GM12878 (cell line): ENCODE results near the gene RECQL5. TPM values are rescaled to one million over a fixed set of nuclear protein-coding genes. Genes with fewer than 3 reads are reported as not detected.

ENCODE experiments used
- ATF7 ChIP-seq: fragments of 450-650 bp; IDR thresholded peaks from 2 replicates; pipeline ENCODE4 v1.6.1; 2016; ENCODE audit warnings: low read depth, mild to moderate bottlenecking
- BACH1 ChIP-seq: fragments of 450-650 bp; IDR thresholded peaks from 2 replicates; pipeline ENCODE4 v1.6.1; 2017; ENCODE audit warnings: mild to moderate bottlenecking, borderline replicate concordance
- BCLAF1 ChIP-seq: fragments of 450-650 bp; IDR thresholded peaks from 2 replicates; pipeline ENCODE4 v1.6.1; 2017; ENCODE audit warnings: antibody characterized with exemption, mild to moderate bottlenecking, moderate library complexity
- CBFB ChIP-seq: IDR thresholded peaks from 2 replicates; pipeline ENCODE4 v1.6.1; 2016; ENCODE audit warnings: antibody characterized with exemption, low read depth
- DPF2 ChIP-seq: fragments of 450-650 bp; IDR thresholded peaks from 2 replicates; pipeline ENCODE4 v1.6.1; 2017; ENCODE audit warnings: mild to moderate bottlenecking
- FOXM1 ChIP-seq: IDR thresholded peaks from 2 replicates; pipeline ENCODE4 v1.6.1; 2012; ENCODE audit warnings: low read depth, mild to moderate bottlenecking, inconsistent platforms, low read length, moderate library complexity
- HCFC1 ChIP-seq: fragments of 150-350 bp; IDR thresholded peaks from 2 replicates; pipeline ENCODE4 v1.6.1; 2014; ENCODE audit warnings: low read length
- IRF3 ChIP-seq: fragments of 450-650 bp; IDR thresholded peaks from 2 replicates; pipeline ENCODE4 v1.6.1; 2014; ENCODE audit warnings: mild to moderate bottlenecking
- LARP7 ChIP-seq: fragments of 450-650 bp; IDR thresholded peaks from 2 replicates; pipeline ENCODE4 v1.6.1; 2017; ENCODE audit warnings: mild to moderate bottlenecking
- MXI1 ChIP-seq: fragments of 150-350 bp; IDR thresholded peaks from 2 replicates; pipeline ENCODE4 v1.6.1; 2011; ENCODE audit warnings: low read depth, mild to moderate bottlenecking, inconsistent platforms, low read length, improper control_type of control experiment
- NKRF ChIP-seq: fragments of 450-650 bp; conservative IDR thresholded peaks from 2 replicates; pipeline ENCODE4 v1.6.1; 2017; ENCODE audit warnings: mild to moderate bottlenecking, moderate library complexity
- PBX3 ChIP-seq: IDR thresholded peaks from 2 replicates; pipeline ENCODE4 v1.6.1; 2011; ENCODE audit warnings: mild to moderate bottlenecking, low read depth, low read length, moderate library complexity; ENCODE audit not compliant: insufficient replicate concordance
- PKNOX1 ChIP-seq: fragments of 450-650 bp; IDR thresholded peaks from 2 replicates; pipeline ENCODE4 v1.6.1; 2016; ENCODE audit warnings: mild to moderate bottlenecking
- POLR2A ChIP-seq: IDR thresholded peaks from 2 replicates; pipeline ENCODE4 v1.6.1; 2011; ENCODE audit warnings: low read depth, mild to moderate bottlenecking, low read length
- RAD51 ChIP-seq: fragments of 450-650 bp; IDR thresholded peaks from 2 replicates; pipeline ENCODE4 v1.6.1; 2016; ENCODE audit warnings: moderate library complexity, mild to moderate bottlenecking, inconsistent platforms
- RBBP5 ChIP-seq: fragments of 200-600 bp; sonication (generic); conservative IDR thresholded peaks from 2 replicates; pipeline ENCODE4 v1.6.1; 2016
- SKIL ChIP-seq: fragments of 450-650 bp; IDR thresholded peaks from 2 replicates; pipeline ENCODE4 v1.6.1; 2017; ENCODE audit warnings: mild to moderate bottlenecking, low read depth, inconsistent platforms; ENCODE audit not compliant: poor library complexity, severe bottlenecking
- SUZ12 ChIP-seq: fragments of 200-600 bp; sonication (generic); IDR thresholded peaks from one replicate; pipeline ENCODE4 v1.6.1; 2018; ENCODE audit warnings: antibody characterized with exemption, mild to moderate bottlenecking; ENCODE audit not compliant: unreplicated experiment
- ZBED1 ChIP-seq: IDR thresholded peaks from 2 replicates; pipeline ENCODE4 v1.6.1; 2016; ENCODE audit warnings: borderline replicate concordance
- ZZZ3 ChIP-seq: IDR thresholded peaks from 2 replicates; pipeline ENCODE4 v1.6.1; 2011; ENCODE audit warnings: low read depth; ENCODE audit not compliant: control insufficient read depth, insufficient read length
- polyA plus RNA-seq, 11 experiments: library from polyadenylated mRNA; depleted of rRNA in 4 of 11; unstranded in 6 of 11; stranded (reverse) in 5 of 11; fragments of >200 nt; fragmentation: Nextera tagmentation in 4 of 11; fragmentation: Illumina TruSeq in 1 of 11; extraction: Ambion mirVana in 4 of 11; extraction: Trizol in 1 of 11; gene quantifications; 1 replicate in 1 of 11; 2 replicates in 10 of 11; pipeline versions ENCODE4 v1.2.1 to v1.2.3, GENCODE V29; 2011 to 2016; ENCODE audit warnings: inconsistent platforms in 2 of 11, missing spikeins in 2 of 11, low read depth in 1 of 11
- total RNA-seq, 4 experiments: library from RNA; depleted of rRNA in 3 of 4; stranded (reverse); fragments of >200 nt in 3 of 4; fragmentation: Illumina TruSeq in 1 of 4; extraction: Trizol in 1 of 4; gene quantifications; 2 replicates each; pipeline versions ENCODE4 v1.2.1 to v1.2.3, GENCODE V29; 2013 to 2021

RECQL5 gene
- total and polyA plus RNA-seq, 10 of the 15 experiments (the other 5 are each of a cell fraction or from before 2014, with no cell fraction given), result 3.6 to 30.6 (median 20.1) TPM

GRCh38 chr17:75589012-75589918 is 77.7 kb downstream of the RECQL5 start (continued):
- no peak for TF ChIP-seq BCLAF1
- TF ChIP-seq LARP7, result peak; percentile 57; the same call in 1 of the 2 replicates
- no peak for TF ChIP-seq MXI1
- TF ChIP-seq PKNOX1, result no peak
- TF ChIP-seq ATF7, result no peak
- TF ChIP-seq CBFB, result no peak
- TF ChIP-seq SUZ12, result no peak
- TF ChIP-seq ZBED1, result no peak
- TF ChIP-seq NKRF, result peak; percentile 54; the same call in 1 of the 2 replicates
- TF ChIP-seq PBX3, result no peak
- TF ChIP-seq IRF3, result no peak
- peak; percentile 56 for TF ChIP-seq DPF2
- TF ChIP-seq RAD51, result no peak
- no peak for TF ChIP-seq RBBP5
- TF ChIP-seq SKIL, result no peak
- peak; percentile 73 for TF ChIP-seq POLR2A
- no peak for TF ChIP-seq FOXM1
- TF ChIP-seq BACH1, result peak; percentile 31; the same call in 1 of the 2 replicates
- no peak for TF ChIP-seq HCFC1
- TF ChIP-seq ZZZ3, result no peak
